ENCODE data around the gene MSH3.
"Not testable (repeated sequence)": the region's sequence is repeated elsewhere in the genome, so short reads cannot be mapped to it uniquely, and the experiment has no call there.

MSH3 gene

GRCh38 chr5:80711216-80711615 lies 56.8 kb downstream of the MSH3 start:
- no peak for DNase-seq

GRCh38 chr5:80711938-80712337 lies 57.5 kb downstream of the MSH3 start:
- DNase-seq: no peak

- DNase-seq: no peak
Measured at GRCh38 chr5:80712919-80713318, 58.5 kb downstream of the MSH3 start.

GRCh38 chr5:80713631-80714030 lies 59.2 kb downstream of the MSH3 start:
- DNase-seq: no peak

- DNase-seq: no peak
Measured at GRCh38 chr5:80714570-80715298, 60.3 kb downstream of the MSH3 start.

- no peak for DNase-seq
Measured at GRCh38 chr5:80715887-80716286, 61.4 kb downstream of the MSH3 start.

- DNase-seq: no peak
Measured at GRCh38 chr5:80720181-80720580, 65.7 kb downstream of the MSH3 start.

GRCh38 chr5:80722916-80723315 lies 68.5 kb downstream of the MSH3 start:
- DNase-seq: no peak

- no peak for DNase-seq
Measured at GRCh38 chr5:80725446-80725845, 71.0 kb downstream of the MSH3 start.

GRCh38 chr5:80736730-80737129 lies 82.3 kb downstream of the MSH3 start:
- DNase-seq: no peak

- no peak for DNase-seq
Measured at GRCh38 chr5:80738466-80738865, 84.0 kb downstream of the MSH3 start.

- DNase-seq: no peak
Measured at GRCh38 chr5:80739057-80739456, 84.6 kb downstream of the MSH3 start.

- DNase-seq: no peak
Measured at GRCh38 chr5:80739496-80739895, 85.0 kb downstream of the MSH3 start.

GRCh38 chr5:80739898-80740297 lies 85.4 kb downstream of the MSH3 start:
- DNase-seq: no peak

- not testable (repeated sequence) for DNase-seq
Measured at GRCh38 chr5:80740488-80740887, 86.0 kb downstream of the MSH3 start.

GRCh38 chr5:80740999-80741398 lies 86.5 kb downstream of the MSH3 start:
- DNase-seq: no peak

- DNase-seq: no peak
Measured at GRCh38 chr5:80744149-80744548, 89.7 kb downstream of the MSH3 start.

GRCh38 chr5:80745490-80745889 lies 91.0 kb downstream of the MSH3 start:
- no peak for DNase-seq

GRCh38 chr5:80747922-80748321 lies 93.5 kb downstream of the MSH3 start:
- no peak for DNase-seq

GRCh38 chr5:80752427-80752826 lies 98.0 kb downstream of the MSH3 start:
- no peak for DNase-seq

GRCh38 chr5:80753712-80754111 lies 99.3 kb downstream of the MSH3 start:
- DNase-seq: no peak

GRCh38 chr5:80754900-80755299 lies 100.4 kb downstream of the MSH3 start:
- DNase-seq: peak; percentile 17 to 68

- no peak for DNase-seq
Measured at GRCh38 chr5:80755626-80756025, 101.2 kb downstream of the MSH3 start.

GRCh38 chr5:80756292-80756691 lies 101.8 kb downstream of the MSH3 start:
- DNase-seq: no peak

GRCh38 chr5:80757290-80757689 lies 102.8 kb downstream of the MSH3 start:
- no peak for DNase-seq
